Measurements from ENCODE around the gene TTC23.

Gene TTC23

DNA sequence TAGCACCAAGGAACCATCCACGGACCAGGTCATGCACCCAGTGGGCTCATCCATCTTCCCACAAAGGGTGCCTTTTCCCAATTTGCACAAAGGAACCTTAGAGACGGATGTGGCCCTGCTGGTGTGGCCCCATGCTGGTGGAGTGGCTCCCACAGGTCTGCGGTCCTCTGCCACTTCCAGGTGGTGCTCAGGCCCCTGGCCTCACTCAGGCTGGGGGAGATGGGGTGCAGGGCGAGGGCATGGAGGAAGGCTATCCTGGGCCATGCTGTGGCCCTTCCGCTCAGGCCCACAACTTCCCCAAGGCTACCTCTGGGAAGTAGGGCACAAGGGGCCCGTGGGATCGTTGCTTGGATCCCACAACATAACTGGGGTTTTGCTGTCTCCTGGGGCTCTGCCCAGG is 149.7 kb downstream of the TTC23 start:
- DNase-seq: no peak

GRCh38 chr15:99098991-99099390 is 150.4 kb downstream of the TTC23 start:
- DNase-seq: no peak

- no peak for DNase-seq
Measured at GRCh38 chr15:99098426-99098825, 151.0 kb downstream of the TTC23 start.

DNA sequence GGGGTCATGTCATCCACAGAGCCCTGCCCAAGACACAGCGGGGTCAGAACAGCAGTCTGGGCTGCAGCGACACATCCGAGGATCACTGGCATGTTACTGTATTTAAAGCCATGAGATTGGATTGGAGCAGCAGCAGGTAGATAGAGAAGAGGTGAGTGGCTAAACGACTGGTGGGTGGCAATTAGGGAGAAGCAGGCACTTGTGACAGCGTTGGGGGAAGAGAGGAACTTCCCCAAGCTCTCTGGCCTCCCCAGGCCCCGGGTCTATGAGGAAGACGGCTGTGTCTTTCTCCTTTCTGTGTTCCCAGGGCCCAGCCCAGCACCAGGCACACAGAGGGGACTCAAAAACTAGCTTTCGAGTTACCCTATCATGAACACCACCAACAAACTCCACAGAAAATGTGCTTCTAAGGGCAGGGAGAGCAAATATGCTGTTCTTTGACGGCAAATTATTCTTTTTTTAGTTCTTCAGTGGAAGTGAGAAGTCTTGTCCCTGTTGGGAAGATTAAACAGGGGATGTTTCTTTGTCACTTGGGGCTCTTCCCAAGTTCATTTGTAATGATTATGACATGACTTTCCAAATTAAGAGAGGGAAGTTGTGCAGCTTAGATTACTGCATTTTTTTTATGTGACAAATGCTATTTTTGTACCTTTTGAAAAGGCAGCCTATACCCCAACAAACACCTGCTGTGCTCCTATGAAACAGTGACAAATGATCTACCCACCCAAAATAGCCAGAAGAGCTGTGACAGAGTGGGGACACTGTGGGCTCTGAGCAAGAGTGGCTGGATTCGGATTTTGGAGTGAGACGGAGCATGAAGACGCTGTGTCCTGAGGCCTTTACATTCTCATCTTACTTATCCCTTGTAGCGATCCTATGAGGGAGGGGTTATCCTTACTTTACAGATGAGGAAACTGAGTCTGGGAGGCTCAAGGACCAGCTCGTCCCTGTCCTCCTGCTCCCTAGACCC is 151.7 kb downstream of the TTC23 start:
- no peak for DNase-seq

GRCh38 chr15:99096894-99097426 is 152.4 kb downstream of the TTC23 start:
- DNase-seq: no peak

- DNase-seq: no peak
Measured at GRCh38 chr15:99096173-99096893, 153.0 kb downstream of the TTC23 start.

DNA sequence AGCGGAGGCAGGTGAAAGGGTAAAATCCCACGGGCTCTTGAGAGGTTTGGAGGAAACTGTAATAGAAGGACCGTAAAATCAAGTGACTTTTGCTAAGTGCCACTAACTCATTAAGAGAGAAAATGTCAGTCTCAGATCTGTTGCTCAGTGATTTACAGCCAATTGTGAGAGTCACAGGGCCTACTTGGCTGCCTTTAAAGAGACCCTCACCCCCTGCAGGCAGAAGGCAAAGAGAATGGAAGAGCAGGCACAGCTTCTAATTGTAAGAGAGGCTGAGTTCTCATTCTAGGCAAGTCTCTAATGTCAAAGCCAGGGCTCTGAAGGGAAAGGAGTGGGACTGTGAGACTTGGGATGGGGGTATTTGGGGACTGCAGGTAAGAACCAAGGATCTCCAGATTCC is 153.8 kb downstream of the TTC23 start:
- DNase-seq: no peak

DNA sequence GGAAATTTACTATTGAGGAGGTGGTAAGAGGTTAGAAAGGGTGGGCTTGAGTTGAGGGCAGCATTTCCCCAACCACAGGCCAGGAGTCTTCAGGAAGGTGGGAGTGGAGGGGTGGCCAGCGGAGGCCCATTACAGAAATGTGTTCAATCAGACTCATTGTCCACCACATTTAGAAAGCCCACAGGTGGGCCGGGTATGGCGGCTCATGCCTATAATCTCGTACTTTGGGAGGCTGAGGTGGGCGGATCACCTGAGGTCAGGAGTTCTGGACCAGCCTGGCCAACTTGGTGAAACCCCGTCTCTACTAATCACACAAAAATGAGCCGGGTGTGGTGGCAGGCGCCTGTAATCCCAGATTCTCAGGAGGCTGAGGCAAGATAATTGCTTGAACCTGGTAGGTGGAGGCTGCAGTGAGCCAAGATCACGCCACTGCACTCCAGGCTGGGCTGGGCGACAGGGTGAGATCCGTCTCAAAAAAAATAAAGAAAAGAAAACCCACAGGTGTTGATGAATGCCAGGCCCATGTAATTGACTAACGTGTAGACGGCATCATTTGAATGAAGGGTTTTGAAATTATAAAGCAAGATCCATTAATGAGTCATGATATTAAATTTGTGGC is 156.7 kb downstream of the TTC23 start:
- DNase-seq: no peak

DNA sequence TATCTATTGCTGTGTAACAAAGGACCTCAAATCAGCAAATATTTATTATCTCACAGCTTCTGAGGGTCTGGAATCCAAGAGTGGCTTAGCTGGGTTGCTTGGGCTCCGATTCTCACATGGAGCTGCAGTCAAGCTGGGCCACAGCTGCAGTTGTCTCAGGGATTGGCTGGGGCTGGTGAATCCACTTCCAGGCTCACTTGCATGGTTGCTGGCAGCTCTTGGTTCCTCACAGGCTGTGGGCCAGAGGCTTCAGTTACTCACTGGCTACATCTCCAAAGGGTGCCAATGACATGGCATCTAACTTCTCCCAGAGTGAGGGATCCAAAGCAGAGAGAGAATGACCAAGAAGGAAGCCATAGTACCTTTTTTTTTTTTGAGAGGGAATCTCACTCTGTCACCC is 158.4 kb downstream of the TTC23 start:
- DNase-seq: no peak

DNA sequence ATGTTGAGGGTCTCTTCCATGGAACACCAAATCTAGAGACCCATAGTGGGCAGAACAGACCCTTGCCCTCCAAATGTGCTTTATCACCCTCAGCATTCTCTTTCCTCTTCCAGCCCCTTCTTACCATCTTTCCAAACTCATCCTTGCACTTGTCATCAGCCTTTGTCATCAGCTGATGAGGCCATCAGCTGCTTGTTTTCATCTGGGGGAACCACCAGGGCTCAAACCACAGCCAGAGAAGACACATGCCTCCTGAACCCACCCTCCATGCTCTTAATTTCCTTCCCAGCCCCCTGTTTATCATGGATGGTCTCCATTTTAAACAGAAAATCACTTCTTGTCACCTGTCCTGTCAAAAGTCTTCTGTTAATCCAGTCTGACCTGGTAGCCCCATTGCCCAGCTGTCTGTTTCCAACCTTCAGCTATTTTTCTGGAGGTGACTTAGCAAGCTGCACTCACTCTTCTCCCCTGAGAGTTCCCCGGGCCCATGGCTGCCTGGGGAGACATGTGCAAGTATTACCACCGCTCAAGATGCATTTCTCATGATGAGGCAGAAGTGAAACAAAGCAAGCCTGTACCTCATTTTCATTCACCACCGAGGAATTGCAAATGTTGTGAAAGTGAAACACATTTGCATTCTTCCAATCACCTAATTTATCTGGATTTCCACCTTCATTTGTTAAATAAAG is 159.2 kb downstream of the TTC23 start:
- no peak for DNase-seq

DNA sequence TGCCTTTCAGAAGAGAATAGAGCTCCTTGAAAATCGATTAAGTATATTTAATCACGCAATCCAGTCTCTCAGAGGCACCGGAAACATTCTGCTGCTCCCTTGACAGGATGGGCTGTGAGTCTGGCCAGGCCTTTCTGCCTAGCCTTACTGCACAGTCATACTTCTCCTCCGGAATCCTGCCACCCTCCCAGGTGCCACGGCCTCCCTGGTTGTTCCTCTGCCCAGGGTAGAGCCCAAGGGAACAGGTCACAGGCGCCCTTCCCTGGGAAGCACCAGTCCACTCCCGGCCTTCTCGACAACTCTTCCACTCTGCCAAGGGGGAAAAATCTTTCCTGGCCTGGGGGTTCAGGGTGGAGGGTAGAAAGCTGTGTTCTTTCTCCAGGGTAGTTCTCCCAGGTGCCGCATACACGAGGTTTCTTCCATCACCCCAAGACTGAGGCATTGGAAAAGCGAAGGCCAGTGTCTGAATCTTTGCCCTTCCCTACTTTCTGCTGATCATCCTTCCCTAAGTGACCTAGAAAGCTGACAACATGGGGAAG is 161.9 kb downstream of the TTC23 start:
- DNase-seq: no peak

GRCh38 chr15:99086327-99086667 is 163.1 kb downstream of the TTC23 start:
- no peak for DNase-seq

Measured in cerebellar nuclear complex (tissue), 1 donor.